DMS 273 (cell line): Measurements from ENCODE around the gene APBB1.

Experiments used
- DNase-seq: peaks from one replicate; lab custom pipeline; 2025; ENCODE audit not compliant: unreplicated experiment; lab: John Stamatoyannopoulos, UW

The APBB1 gene

GRCh38 chr11:6353367-6353987, 65.4 kb downstream of the APBB1 start:
- peak; percentile 66 for DNase-seq

GRCh38 chr11:6351782-6352382, 67.0 kb downstream of the APBB1 start:
- DNase-seq = no peak

- no peak for DNase-seq
Measured at GRCh38 chr11:6350486-6350885, 68.4 kb downstream of the APBB1 start.

- DNase-seq = no peak
Measured at GRCh38 chr11:6350043-6350442, 68.9 kb downstream of the APBB1 start.

GRCh38 chr11:6345366-6345765, 73.5 kb downstream of the APBB1 start:
- no peak for DNase-seq
